Spinal cord (tissue), 10 donors: ENCODE measurements around the gene ZIC3. TPM values are rescaled to one million over a fixed set of nuclear protein-coding genes. Genes with fewer than 3 reads are reported as not detected.

Experiments
- DNase-seq, 6 donors: peaks; one replicate each; pipeline versions ENCODE4 v3.0.0 to v3.0.0-alpha.2; 2013 to 2015; ENCODE audit warnings: low spot score in 6 of 6, low read depth in 4 of 6
- H3K27ac ChIP-seq: one replicate; pipeline ENCODE4 v1.5.1; 2013; ENCODE audit warnings: low read depth, low read length, control low read depth
- H3K27me3 ChIP-seq: one replicate; pipeline ENCODE4 v1.6.1; 2013; ENCODE audit warnings: low read length; ENCODE audit not compliant: control insufficient read depth, insufficient read depth
- H3K36me3 ChIP-seq: one replicate; pipeline ENCODE4 v1.6.1; 2013; ENCODE audit warnings: low read length; ENCODE audit not compliant: control insufficient read depth, insufficient read depth
- H3K4me1 ChIP-seq: one replicate; pipeline ENCODE4 v1.6.1; 2013; ENCODE audit warnings: low read length; ENCODE audit not compliant: control insufficient read depth, insufficient read depth
- H3K4me3 ChIP-seq: one replicate; pipeline ENCODE4 v1.5.1; 2013; ENCODE audit warnings: low read depth, low read length, control low read depth
- H3K9me3 ChIP-seq: one replicate; pipeline ENCODE4 v1.6.1; 2013; ENCODE audit warnings: low read length; ENCODE audit not compliant: control insufficient read depth, insufficient read depth
- WGBS: methylation state at CpG from one replicate; pipeline ENCODE4 v1.1.5; 2013; ENCODE audit warnings: missing lambda C conversion rate; ENCODE audit not compliant: insufficient coverage; 5-methylcytosine and 5-hydroxymethylcytosine counted together
- polyA plus RNA-seq, 2 donors: library from polyadenylated mRNA; unstranded; fragments of 120-200 nt; gene quantifications; one replicate each; pipeline ENCODE4 v1.2.1, GENCODE V29; 2013; ENCODE audit not compliant: insufficient read length in 2 of 2
- small RNA-seq: library from RNA; depleted of rRNA; stranded (forward); fragments of <200 nt; gene quantifications from one replicate; pipeline ENCODE3, GENCODE V24; 2014; ENCODE audit warnings: low replicate concordance
- total RNA-seq, 2 donors: library from RNA; depleted of rRNA in 1 of 2; stranded (reverse); fragments of 120-200 nt in 1 of 2; fragments of >200 nt in 1 of 2; gene quantifications; one replicate each; pipeline versions ENCODE4 v1.2.3 to v1.2.4, GENCODE V29; 2013 to 2014
- donor health status: healthy.

The ZIC3 gene
- total and polyA plus RNA-seq, 4 donors: 6.8 to 15.6 (median 13.8) TPM

GRCh38 chrX:137573324-137574101 lies 7.6 kb downstream of the ZIC3 start:
- Histone ChIP-seq H3K36me3 (no peaks in the 10 kb centered on the region), H3K4me3 (peak overlapping the region; percentile 10), H3K27ac (peak overlapping the region; percentile 58), H3K9me3 (no peaks in the 10 kb centered on the region), H3K27me3 (peaks cover 79% of the 10 kb centered on the region), H3K4me1 (peaks cover 13% of the 10 kb centered on the region)
- WGBS: 21% methylated on average over 43 of the region's 44 CpGs
- peak in 2 of 6 donors; percentile 13 to 39 for DNase-seq

- 13% methylated on average over 46 of the region's 67 CpGs for WGBS
- peak in 2 of 6 donors; percentile 68 to 78 for DNase-seq
- Histone ChIP-seq H3K4me3 (peak overlapping the region; percentile 13), H3K27me3 (peaks cover 75% of the 10 kb centered on the region), H3K9me3 (no peaks in the 10 kb centered on the region), H3K27ac (peak overlapping the region; percentile 75), H3K4me1 (peaks cover 13% of the 10 kb centered on the region), H3K36me3 (no peaks in the 10 kb centered on the region)
Observed at GRCh38 chrX:137574102-137574783, 8.3 kb downstream of the ZIC3 start.

GRCh38 chrX:137574784-137575293 lies 8.9 kb downstream of the ZIC3 start:
- H3K36me3 ChIP-seq: no peaks in the 10 kb centered on the region
- peaks cover 13% of the 10 kb centered on the region for H3K4me1 ChIP-seq
- no peaks in the 10 kb centered on the region for H3K9me3 ChIP-seq
- H3K27me3 ChIP-seq: peaks cover 69% of the 10 kb centered on the region
- peak overlapping the region; percentile 13 for H3K4me3 ChIP-seq
- WGBS: 29% methylated on average over 16 of the region's 29 CpGs
- DNase-seq: no peak
- peak overlapping the region; percentile 75 for H3K27ac ChIP-seq

GRCh38 chrX:137575596-137576255 lies 9.8 kb downstream of the ZIC3 start:
- no peaks in the 10 kb centered on the region for H3K36me3 ChIP-seq
- WGBS: 23% methylated on average over 7 of the region's 13 CpGs
- DNase-seq: peak in 1 of 6 donors; percentile 2
- H3K27me3 ChIP-seq: peaks cover 63% of the 10 kb centered on the region
- H3K4me1 ChIP-seq: peaks cover 13% of the 10 kb centered on the region
- peak overlapping the region; percentile 37 for H3K27ac ChIP-seq
- H3K4me3 ChIP-seq: no peak overlapping the region
- H3K9me3 ChIP-seq: no peaks in the 10 kb centered on the region

- no peaks in the 10 kb centered on the region for H3K9me3 ChIP-seq
- WGBS: 63% methylated on average over 1 of the region's 2 CpGs
- no peaks in the 10 kb centered on the region for H3K4me1 ChIP-seq
- H3K27ac ChIP-seq: no peak overlapping the region
- no peaks in the 10 kb centered on the region for H3K36me3 ChIP-seq
- DNase-seq: no peak
- H3K27me3 ChIP-seq: no peaks in the 10 kb centered on the region
- no peak overlapping the region for H3K4me3 ChIP-seq
Observed at GRCh38 chrX:137587151-137587550, 21.2 kb downstream of the ZIC3 start.

- no peak for DNase-seq
- Histone ChIP-seq H3K4me1 (no peaks in the 10 kb centered on the region), H3K4me3 (no peak overlapping the region), H3K27ac (no peak overlapping the region), H3K36me3 (no peaks in the 10 kb centered on the region), H3K27me3 (no peaks in the 10 kb centered on the region), H3K9me3 (no peaks in the 10 kb centered on the region)
- WGBS: 96% methylated on average over 2 of the region's 3 CpGs
Observed at GRCh38 chrX:137600769-137601168, 34.8 kb downstream of the ZIC3 start.

Small RNA genes within 50 kb of the gene (small RNA-seq; reads per million reads assigned to genes)
- gene RN7SL325P: not detected
